ENCODE results near the gene CCDC33.
"Not testable (repeated sequence)": the region's sequence is repeated elsewhere in the genome, so short reads cannot be mapped to it uniquely, and the experiment has no call there.

The CCDC33 gene

GRCh38 chr15:74351670-74352069 is 115.5 kb downstream of the CCDC33 start:
- no peak for TF ChIP-seq CTCF (conservative IDR thresholded peaks at IDR 0.05; ENCODE audit: low read depth)
- POLR2A ChIA-PET (ENCODE audit: low non-redundant PET): no interaction called here

DNA sequence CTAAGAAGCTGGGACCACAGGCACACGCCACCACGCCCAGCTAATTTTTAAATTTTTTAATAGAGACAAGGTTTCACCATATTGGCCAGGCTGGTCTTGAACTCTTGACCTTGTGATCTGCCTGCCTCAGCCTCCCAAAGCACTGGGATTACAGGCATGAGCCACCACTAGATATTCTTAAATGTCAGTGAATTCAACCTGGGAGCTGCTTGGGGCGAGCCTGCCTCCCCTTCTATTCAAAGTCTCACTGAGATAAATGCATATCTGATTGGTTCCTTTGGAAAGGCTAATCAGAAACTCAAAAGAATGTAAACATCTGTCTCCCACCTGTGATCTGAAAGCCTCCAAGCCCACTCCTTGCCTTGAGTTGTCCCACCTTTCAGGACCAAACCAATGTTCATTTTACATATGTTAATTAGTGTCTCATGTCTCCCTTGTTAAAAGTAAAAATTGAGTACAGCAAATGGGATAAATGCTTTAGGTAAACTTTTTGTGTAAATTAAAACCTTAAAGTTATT is 116.3 kb downstream of the CCDC33 start:
- no peak for DNase-seq (ENCODE audit: low spot score)
- no peak for TF ChIP-seq CTCF (conservative IDR thresholded peaks at IDR 0.05; ENCODE audit: low read depth)
- no peak overlapping the region for H3K27ac ChIP-seq
- ChIA-PET CTCF (no interaction called here), POLR2A (ENCODE audit: low non-redundant PET) (no interaction called here)

More at GRCh38 chr15:74351670-74352069, 115.5 kb downstream of the CCDC33 start:
- CTCF ChIA-PET: interaction anchor here (0.7 kb wide), 1 partner anchor 409 kb away, joined by 3 read pairs; no protein-coding TSS in a partner anchor
- H3K27ac ChIP-seq: no peak overlapping the region
- no peak for DNase-seq (ENCODE audit: low spot score)

DNA sequence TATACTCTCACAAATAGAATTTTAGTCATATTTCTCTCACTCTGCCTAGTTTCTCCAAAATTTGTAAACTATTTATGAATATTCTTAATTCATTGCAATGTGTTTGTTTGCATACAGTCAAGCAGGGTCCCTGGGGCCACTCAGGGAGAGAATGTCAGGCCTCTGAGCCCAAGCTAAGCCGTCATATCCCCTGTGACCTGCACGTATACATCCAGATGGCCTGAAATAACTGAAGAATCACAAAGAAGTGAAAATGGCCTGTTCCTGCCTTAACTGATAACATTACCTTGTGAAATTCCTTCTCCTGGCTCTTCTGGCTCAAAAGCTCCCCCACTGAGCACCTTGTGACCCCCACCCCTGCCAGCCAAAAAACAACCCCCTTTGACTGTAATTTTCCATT is 117.9 kb downstream of the CCDC33 start:
- CTCF ChIA-PET; H3K27ac ChIP-seq; DNase-seq (ENCODE audit: low spot score); POLR2A ChIA-PET (ENCODE audit: low non-redundant PET): not testable (repeated sequence)

- CTCF ChIA-PET; POLR2A ChIA-PET (ENCODE audit: low non-redundant PET); H3K27ac ChIP-seq; DNase-seq (ENCODE audit: low spot score): not testable (repeated sequence)
Observed at GRCh38 chr15:74356050-74356449, 119.9 kb downstream of the CCDC33 start.

- CTCF ChIA-PET: interaction anchor here (0.6 kb wide), 1 partner anchor 22 kb away, joined by 4 read pairs; no protein-coding TSS in a partner anchor
- DNase-seq (ENCODE audit: low spot score); POLR2A ChIA-PET (ENCODE audit: low non-redundant PET); H3K27ac ChIP-seq: not testable (repeated sequence)
Observed at GRCh38 chr15:74357514-74357913, 121.4 kb downstream of the CCDC33 start.

GRCh38 chr15:74359376-74359775 is 123.2 kb downstream of the CCDC33 start:
- POLR2A ChIA-PET (ENCODE audit: low non-redundant PET); DNase-seq (ENCODE audit: low spot score); CTCF ChIA-PET; H3K27ac ChIP-seq: not testable (repeated sequence)

- POLR2A ChIA-PET (ENCODE audit: low non-redundant PET); DNase-seq (ENCODE audit: low spot score); H3K27ac ChIP-seq; CTCF ChIA-PET: not testable (repeated sequence)
Observed at GRCh38 chr15:74360855-74361254, 124.7 kb downstream of the CCDC33 start.

- no peak for TF ChIP-seq CTCF (conservative IDR thresholded peaks at IDR 0.05; ENCODE audit: low read depth)
- H3K27ac ChIP-seq: no peak overlapping the region
- ChIA-PET CTCF (interaction anchor here (0.6 to 0.7 kb wide), 2 partner anchors 13 to 389 kb away, joined by 3 read pairs; no protein-coding TSS in a partner anchor), POLR2A (ENCODE audit: low non-redundant PET) (no interaction called here)
- DNase-seq (ENCODE audit: low spot score): no peak
Observed at GRCh38 chr15:74362482-74362881, 126.4 kb downstream of the CCDC33 start.

- CTCF ChIA-PET: no interaction called here
- no peak for TF ChIP-seq CTCF (conservative IDR thresholded peaks at IDR 0.05; ENCODE audit: low read depth)
- POLR2A ChIA-PET (ENCODE audit: low non-redundant PET): no interaction called here
- H3K27ac ChIP-seq: no peak overlapping the region
- DNase-seq (ENCODE audit: low spot score): no peak
Observed at GRCh38 chr15:74364936-74365597, 128.9 kb downstream of the CCDC33 start.

Data from RWPE1 (cell line).